CD4-positive, alpha-beta T cell treated with Interleukin-15 for 4 hours (primary cell): ENCODE results near the gene UBXN4.
"Not testable (repeated sequence)": the region's sequence is repeated elsewhere in the genome, so short reads cannot be mapped to it uniquely, and the experiment has no call there.

Experiments used
- DNase-seq: peaks from one replicate; pipeline ENCODE4 v3.0.0-alpha.2; 2020; ENCODE audit warnings: low spot score

UBXN4 gene

GRCh38 chr2:135768863-135769262, 27.2 kb downstream of the UBXN4 start:
- DNase-seq, result no peak

- no peak for DNase-seq
These were observed 31.7 kb downstream of the UBXN4 start for GRCh38 chr2:135773319-135773718.

- DNase-seq, result no peak
These were observed 32.3 kb downstream of the UBXN4 start for GRCh38 chr2:135773917-135774316.

GRCh38 chr2:135775420-135775819, 33.8 kb downstream of the UBXN4 start:
- DNase-seq, result no peak

- DNase-seq, result no peak
These were observed 34.7 kb downstream of the UBXN4 start for GRCh38 chr2:135776367-135776766.

GRCh38 chr2:135782231-135782630, 40.6 kb downstream of the UBXN4 start:
- no peak for DNase-seq

- no peak for DNase-seq
These were observed 41.8 kb downstream of the UBXN4 start for GRCh38 chr2:135783439-135783838.

GRCh38 chr2:135785032-135785431, 43.4 kb downstream of the UBXN4 start:
- DNase-seq, result no peak

- DNase-seq, result no peak
These were observed 45.2 kb downstream of the UBXN4 start for GRCh38 chr2:135786823-135787222.

GRCh38 chr2:135790423-135790822, 48.8 kb downstream of the UBXN4 start:
- no peak for DNase-seq

- DNase-seq, result no peak
These were observed 49.9 kb downstream of the UBXN4 start for GRCh38 chr2:135791418-135792190.

- no peak for DNase-seq
These were observed 50.9 kb downstream of the UBXN4 start for GRCh38 chr2:135792401-135793150.

GRCh38 chr2:135795641-135796040, 54.0 kb downstream of the UBXN4 start:
- DNase-seq, result not testable (repeated sequence)

GRCh38 chr2:135796606-135797005, 55.0 kb downstream of the UBXN4 start:
- DNase-seq, result no peak

- peak; percentile 72 for DNase-seq
These were observed 56.0 kb downstream of the UBXN4 start for GRCh38 chr2:135797497-135798274.

GRCh38 chr2:135798275-135798705, 56.6 kb downstream of the UBXN4 start:
- DNase-seq, result no peak

GRCh38 chr2:135798762-135799161, 57.1 kb downstream of the UBXN4 start:
- DNase-seq, result no peak

- DNase-seq, result no peak
These were observed 58.1 kb downstream of the UBXN4 start for GRCh38 chr2:135799738-135800137.

GRCh38 chr2:135800513-135801460, 59.1 kb downstream of the UBXN4 start:
- no peak for DNase-seq

GRCh38 chr2:135802350-135802749, 60.7 kb downstream of the UBXN4 start:
- no peak for DNase-seq

GRCh38 chr2:135803278-135803677, 61.6 kb downstream of the UBXN4 start:
- no peak for DNase-seq
